ENCODE data around the gene FBXL15.
A peak's percentile ranks its signal among the peaks of the same experiment; 100 is the strongest.
"Not testable (repeated sequence)": the region's sequence is repeated elsewhere in the genome, so short reads cannot be mapped to it uniquely, and the experiment has no call there.

The FBXL15 gene

DNA sequence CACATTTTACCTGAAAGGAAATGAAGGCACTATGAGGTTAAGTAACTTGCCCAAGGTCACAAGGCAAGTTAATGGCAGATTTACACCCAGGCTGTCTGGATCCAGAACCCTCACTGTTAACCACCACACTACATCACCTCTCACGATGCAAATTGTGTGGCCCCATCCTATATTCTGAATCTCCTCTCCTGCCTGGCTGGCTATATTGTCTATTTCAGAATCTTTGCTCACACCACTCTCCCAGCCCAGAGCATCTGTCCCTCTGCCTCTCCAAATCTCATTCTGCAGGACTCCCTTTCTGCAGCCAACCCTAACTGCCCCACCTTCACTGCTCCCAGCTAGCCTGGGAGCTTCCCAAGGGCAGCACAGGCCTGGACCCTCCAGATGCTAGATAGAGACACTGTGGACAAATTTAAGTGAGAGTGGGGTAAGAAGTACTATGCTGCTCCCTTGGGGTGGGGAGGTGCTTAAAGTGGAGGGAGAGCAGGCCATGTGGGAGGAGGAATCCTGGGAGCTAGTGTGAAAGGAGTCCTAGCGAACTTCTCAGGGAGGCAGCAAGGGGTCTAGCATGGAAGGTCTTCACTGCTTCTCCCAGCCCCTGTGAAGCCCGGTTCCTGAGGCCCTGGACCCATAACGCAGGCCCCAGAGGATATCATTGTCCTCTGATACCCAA, 11.0 kb downstream of the FBXL15 start:
- peak; percentile 64 for DNase-seq

DNA sequence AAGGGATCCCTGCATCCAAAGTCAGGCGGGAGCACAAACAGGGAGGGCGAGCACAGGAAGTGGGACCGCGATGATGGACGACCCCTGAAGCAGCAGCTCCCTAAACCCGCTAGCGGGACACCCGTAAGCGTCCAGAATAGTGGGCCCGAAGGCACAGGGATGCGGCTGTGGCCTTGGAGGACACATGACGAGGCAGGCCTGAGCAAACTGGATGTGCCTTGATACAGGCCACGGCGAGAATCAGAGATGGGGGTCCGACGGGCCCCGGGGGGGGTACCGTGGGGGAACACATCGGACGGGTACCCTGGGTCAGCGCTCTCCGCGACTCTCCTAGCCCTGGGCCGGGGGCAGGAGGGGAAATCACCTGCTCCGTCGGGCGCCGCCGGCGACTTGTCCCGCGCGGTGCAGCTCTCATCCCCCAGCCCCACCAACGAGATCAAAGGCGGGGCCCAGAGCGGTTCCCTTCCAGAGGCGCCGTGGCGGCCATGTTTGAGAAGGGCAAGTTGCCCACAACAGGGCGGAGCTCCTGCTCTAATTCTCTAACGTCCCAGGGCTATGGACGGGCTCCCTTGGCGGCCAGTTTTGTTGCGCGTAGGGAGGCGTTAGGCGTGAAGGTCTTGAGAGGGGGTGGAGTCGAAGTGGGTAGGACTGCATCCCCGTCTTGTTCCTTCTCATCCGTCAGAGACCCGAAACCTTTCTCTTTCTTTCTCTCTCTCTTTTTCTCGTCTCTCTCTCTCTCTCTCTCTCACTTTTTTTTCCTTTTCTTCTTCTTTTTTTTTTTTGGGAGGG, 11.7 kb downstream of the FBXL15 start, which contains the start of gene CUEDC2:
CUEDC2 (minus strand) TSS at position 413 of the 789 bp plus-strand sequence. CDS start 7,386 bp downstream, outside the sequence.
- DNase-seq = peak; percentile 99

DNA sequence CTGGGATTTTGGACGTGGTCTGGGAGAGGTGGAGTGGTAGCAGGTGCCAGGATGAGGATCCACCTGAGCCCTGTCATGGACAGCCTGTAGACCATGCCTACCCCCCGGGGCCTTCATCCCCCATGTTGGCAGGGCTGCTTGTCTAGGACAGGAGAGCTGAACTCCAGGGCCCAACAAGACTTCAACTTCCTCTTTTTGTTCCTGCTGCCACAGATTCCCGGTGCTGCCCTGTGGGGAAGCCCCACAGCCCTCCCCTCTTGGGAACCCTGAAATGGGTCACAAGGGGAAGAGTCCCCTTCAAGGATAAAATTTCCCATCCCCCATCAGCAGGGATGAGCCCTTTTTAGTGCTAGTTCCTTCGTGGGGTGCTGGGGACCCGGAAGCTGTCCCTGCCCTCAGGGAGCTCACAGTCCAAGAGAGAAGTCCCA, 13.0 kb downstream of the FBXL15 start:
- DNase-seq = peak; percentile 74

DNA sequence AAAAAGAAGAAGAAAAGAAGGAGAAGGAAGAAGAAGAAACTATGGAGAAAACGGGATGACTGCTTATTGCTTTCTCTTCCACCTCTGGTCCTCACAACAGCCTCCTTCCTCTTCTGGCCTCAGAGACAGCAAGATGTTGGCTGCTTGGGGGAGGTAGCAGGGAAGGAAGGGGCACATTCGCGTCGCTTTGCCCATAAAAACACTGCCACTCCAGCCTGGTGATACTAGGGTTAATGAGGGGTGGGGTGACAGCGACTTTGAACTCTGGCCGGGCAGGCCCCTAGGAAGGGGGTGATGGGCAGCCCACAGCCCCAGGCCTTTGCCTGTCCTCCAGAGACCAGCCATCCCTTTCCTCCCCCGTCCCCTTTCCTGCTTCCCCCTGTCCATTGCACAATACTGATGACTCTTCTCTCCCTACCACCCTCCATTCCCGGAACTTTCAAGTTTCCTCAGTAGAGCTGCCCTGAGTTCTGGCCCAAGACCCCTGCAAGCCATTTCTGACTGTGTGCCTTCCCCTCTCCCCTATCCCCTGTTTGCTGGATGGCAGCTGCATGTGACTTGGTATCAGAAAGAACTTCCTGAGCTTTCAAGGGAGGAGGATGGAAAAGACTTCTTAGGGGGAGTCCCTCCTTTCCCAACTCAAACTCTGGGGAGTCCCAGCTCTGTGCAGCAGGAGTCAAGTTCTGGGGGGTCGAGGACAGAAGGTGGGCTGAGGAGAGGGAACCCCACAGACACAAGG, 13.9 kb downstream of the FBXL15 start:
- DNase-seq = no peak

DNA sequence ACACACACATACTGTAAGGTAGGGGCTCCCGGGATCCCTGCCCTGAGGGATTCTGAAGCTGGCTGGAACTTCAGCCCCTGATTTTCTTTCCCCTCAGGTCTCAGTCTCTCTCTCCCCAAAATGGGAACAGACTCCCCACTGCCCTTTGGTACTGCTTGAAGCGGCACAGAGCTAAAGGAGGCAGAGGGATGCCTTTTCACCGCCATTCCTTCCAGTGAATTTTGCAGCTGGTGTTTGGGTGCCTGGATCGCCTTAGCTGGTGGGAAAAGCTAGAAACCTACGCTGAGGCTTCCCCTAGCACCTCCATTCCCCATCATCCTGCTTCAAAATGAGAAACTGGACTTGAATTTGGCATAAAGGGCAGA, 14.5 kb downstream of the FBXL15 start:
- no peak for DNase-seq

DNA sequence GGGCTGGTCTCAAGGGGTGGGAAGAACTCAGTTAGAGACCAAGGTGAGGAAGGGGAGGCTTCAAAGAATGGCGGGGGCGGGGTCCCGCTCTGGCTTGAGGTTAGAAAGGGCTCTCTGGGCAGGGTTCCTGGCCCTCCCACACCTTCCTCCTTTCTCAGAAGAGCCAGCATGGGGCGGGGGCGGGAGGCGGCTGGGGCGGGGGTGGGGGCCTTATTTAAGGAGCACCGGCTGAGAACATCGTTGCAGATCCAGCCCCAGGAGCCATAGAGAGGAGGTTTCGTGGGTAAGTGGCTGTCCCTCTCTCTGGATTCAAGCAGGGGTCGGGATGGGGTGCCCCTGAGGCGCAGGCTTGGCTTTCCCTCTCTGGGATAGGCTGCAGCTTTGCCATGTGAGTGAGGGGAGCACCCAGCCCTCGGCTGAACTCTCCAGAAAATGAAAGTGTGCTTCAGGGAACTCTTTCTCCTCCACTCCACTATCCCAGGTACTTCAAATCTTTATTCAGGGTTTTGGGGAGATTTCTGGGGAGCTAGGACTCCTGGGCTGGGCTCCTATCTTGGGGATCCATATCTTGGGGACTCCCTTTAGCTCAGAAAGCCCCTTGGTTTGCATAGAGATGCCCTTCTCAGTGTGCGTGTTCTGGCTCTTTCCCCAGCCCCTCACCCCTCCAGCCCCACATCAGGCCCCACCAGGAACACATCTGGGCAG, 15.0 kb downstream of the FBXL15 start:
- DNase-seq = peak; percentile 86

DNA sequence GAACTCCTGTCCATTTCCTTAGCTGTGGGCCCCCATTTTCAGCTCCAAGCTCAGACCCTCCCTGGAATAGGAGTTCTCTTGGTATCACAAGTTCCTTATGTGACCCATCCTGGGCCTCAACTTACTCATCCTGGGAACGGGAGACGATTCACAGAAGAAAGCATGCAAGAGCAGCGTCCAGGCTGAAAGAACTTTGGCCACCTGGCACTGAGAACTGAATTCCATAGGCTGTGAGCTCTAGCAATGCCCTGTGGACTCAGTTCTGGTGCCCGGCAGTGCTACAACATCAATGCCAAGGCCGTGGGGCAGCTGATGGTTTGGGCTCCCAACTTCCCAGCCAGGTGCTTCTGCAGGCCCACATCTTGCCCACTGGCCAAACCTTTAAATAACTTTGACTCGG, 15.7 kb downstream of the FBXL15 start:
- DNase-seq = no peak

DNA sequence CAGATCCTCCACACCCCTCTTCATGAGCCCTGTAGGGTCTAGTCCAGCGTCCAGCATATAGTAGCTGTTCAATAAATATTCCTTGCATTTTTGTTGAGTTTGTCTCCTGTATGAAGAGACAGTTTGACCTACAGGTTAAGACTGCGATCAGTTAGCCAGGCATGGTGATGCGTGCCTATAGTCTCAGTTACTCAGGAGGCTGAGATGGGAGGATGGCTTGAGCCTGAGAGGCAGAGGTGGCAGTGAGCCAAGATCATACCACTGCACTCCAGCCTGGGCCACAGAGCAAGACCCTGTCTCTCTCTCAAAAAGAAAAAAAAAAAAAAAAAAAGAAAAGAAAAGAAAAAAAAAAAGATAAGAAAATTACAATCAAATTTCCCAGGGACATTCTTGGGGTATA, 16.9 kb downstream of the FBXL15 start:
- no peak for DNase-seq

DNA sequence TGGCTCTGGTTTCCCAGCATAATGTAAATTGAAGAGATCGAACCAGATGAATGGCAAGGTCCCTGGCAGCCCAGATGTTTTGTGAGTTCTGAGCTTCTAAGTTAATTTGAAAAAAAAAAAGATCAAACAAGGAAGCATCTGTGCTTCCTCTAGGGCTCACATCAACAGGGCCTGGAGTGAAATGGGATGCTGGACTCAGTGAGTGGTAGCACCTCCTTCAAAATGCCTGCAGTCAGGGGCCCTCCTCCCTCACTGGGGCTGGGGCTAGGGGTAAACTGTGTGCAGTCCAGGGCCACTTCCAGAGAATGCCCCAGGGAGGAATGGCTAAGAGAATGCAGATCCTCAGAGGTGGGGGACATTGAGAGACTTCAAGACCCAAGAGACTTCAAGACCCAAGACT, 17.7 kb downstream of the FBXL15 start:
- DNase-seq = no peak

DNA sequence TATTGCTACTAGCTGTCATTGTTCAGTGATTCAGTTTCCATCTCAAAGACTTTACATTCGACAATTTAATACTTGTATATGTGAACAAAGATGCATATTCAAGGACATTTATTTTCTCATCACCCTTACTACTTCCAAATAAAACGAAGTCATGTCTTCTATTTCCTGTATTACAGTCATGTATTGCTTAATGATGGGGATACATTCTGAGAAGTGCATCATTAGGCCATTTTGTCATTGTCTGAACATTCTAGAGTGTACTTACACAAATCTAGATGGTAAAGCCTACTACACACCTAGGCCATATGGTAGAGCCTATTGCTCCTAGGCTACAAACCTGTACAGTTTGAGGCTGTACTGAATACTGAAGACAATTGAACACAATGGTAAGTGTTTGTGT, 24.2 kb downstream of the FBXL15 start:
- DNase-seq = no peak

DNA sequence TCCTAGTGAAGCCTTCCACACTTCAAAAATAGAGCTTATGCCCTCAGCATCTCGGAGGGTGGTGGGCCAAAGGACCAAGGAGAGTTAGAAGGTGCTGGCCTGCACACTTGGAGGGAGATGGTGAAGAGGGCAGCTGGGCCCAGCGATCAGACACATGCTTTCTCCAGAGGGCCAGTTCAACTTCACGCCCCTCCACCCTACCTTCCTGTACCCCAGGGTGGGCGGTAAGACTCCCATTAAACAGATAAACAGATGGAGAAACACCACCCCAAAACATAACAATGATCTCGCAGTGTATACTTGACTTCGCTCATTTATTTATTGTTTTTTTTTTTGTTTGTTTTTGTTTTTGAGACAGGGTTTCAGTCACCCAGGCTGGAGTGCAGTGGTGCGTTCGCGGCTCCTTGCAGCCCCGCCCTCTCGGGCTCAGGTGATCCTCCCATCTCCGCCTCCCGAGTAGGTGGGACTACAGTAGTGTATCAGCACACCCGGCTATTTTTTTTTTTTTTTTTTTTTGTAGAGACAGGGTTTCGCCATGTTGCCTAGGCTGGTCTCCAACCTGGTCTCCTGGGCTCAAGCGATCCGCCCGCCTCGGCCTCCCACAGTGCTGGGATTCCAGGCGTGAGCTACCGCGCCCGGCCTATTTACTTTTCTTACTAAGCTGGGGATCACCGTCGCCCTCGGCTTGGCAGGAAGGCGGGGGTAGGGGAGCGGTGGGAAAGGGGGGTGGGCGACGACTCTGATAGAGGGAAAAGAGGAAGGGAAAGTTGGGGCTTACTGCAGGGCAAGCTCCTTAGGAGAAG, 28.9 kb downstream of the FBXL15 start:
- peak; percentile 95 for DNase-seq

DNA sequence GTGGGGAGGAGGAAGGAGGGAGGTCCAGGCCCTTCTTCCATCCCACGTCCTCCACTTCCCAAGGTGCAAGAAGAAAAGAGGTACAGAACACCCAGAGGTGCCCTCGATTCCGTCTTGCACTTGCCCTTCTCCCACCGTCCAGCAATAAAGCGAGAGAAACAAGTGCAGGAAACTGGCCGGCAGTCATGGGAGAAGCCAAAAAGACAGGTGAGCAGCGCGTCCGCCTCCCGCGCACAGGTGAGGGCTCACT, 29.4 kb downstream of the FBXL15 start:
- no peak for DNase-seq

DNA sequence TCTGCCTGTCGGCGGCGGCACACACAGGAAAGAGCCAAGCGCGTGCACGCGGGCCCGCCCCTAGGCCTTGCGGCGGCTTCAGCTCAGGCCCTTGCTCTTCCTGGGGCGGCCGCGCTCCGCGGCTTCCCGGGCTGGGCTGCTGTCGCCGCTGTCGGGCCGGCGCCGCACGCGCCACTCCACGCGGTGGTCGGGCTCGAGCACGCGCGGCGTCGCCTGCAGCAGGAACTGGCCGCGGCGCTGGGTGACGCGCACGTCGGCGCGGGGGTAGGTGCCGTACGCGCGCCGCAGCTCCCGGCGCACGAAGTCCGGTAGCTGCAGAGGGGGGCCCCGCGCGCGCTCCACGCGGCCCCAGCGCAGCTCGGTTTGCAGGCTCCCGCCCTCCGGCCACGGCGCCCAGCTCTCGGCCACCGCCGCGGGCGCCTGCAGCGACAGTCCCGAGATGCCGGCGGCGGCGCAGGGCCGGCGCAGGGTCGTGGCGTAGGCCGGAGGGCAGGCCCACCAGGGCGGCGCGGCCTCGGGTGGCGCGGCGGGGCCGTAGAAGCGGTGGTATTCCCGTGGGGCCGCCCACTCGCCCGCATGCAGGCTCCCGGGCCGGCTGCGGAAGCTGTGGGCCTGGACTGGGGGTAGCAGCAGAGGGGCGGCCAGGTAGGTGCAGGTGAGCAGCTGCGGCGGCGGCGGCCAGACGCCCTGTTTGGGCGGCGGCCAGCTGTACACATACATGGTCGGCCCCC, 29.9 kb downstream of the FBXL15 start:
- peak; percentile 96 for DNase-seq

DNA sequence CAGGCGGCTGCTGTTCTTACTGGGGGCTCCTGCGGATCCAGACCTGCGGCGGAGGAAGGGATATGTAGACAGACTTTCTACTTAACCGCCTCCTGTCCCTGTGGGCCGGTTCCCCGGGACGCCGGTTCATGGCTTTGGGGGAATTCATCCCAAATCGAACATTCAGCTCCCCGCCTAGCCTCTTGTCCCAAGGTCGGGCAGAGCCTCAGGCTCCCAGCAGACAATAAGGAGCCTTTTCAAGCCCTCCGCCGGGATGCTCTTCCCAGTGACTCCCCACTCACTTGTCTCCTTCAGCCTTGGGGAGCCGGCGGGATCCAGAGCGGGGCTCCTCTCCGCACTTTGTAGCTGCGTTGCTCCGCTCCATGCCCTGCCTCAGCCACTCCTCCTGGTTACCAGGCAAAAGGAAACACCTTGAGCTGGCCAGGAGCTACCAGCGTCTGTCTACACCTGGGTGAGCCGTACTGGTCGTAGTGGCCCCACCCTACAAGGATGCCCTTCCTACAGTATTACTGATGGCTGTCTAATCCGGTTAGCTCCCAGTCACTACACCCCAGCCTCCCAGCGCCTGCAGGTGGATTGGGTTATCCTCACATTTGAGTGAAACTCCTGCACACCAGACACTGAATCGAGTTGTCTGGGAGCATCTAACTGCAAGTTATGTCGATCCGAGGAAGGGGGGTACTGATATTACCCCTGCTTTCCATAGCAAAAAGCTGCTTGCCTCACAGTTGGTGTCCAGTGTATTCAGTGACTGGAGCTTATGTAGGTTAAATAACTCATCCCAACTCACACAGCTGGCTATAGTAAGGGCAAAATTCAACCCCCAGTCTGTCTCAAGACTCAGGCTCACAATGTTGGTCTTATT, 30.7 kb downstream of the FBXL15 start, which contains the start of gene C10orf95:
C10orf95 (minus strand) TSS at position 439 of the 865 bp plus-strand sequence. CDS start 450 bp downstream, outside the sequence.
- no peak for DNase-seq

DNA sequence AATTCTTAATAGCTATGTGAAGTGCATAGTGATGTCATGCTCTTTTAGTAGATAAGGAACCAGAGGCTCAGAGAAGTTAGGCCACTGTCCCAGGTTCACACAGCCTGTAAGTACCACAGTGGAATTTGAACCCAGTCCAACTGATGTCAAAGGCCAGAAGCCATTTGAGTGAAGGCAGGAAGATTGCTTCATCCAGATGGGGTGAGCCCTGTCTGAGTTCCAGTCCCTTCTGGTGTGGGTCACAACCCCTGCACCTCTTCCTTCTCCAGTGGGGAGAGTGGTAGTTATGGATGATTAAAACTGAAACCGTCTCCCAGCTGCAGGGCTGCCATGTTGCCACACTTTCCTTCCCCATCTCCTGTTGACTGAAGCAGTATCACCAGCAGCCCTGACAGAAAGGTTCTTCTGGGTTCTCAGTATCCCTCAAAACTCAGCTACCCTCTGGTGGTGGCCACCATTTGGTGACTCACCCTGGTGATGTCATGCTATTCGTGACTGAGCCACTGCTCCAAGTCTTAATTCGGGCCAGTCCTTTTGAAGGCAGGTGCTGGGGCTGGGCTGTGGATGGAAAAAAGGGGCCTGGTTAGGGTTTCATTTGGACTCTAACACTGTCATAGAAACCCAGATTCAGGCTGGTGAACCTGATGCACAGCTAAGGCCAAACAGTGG, 32.2 kb downstream of the FBXL15 start:
- peak; percentile 57 for DNase-seq

DNA sequence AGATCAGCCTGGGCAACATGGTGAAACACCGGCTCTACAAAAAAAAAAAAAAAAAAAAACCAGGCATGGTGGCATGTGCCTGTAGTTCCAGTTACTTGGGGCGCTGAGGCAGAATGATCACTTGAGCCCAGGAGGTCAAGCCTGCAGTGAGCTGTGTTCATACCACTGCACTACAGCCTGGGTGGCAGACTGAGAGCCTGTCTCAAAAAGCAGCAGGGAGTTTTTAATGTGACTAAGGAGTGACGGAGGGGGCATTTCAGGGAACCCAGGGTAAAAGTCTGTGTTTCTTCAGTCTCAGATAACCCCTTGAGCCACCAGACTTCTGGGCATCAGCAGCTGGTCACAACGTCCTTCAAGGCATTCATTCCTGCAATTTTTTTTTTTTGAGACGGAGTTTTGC, 32.9 kb downstream of the FBXL15 start:
- no peak for DNase-seq

DNA sequence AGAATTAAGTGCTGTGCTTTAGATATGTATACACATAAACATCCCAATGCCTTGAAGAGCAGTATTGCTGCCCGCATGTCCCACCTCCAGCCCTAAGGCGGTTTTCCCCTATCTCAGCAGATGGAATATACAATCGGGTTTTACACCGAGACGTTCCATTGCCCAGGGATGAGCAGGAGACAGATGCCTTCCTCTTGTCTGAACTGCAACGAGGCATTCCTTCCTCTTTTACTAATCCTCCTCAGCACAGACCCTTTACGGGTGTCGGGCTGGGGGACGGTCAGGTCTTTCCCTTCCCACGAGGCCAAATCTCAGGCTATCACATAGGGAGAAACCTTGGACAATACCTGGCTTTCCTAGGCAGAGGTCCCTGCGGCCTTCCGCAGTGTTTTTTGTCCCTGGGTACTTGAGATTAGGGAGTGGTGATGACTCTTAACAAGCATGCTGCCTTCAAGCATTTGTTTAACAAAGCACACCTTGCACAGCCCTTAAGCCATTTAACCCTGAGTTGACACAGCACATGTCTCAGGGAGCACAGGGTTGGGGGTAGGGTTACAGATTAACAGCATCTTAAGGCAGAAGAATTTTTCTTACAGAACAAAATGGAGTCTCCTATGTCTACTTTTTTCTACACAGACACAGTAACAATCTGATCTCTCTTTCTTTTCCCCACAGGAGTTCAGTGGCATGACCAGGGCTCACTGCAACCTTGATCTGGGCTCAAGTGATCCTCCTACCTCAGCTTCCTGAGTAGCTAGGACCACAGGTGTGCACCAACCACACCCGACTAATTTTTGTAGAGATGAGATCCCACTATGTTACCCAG, 34.2 kb downstream of the FBXL15 start:
- DNase-seq = not testable (repeated sequence)

DNA sequence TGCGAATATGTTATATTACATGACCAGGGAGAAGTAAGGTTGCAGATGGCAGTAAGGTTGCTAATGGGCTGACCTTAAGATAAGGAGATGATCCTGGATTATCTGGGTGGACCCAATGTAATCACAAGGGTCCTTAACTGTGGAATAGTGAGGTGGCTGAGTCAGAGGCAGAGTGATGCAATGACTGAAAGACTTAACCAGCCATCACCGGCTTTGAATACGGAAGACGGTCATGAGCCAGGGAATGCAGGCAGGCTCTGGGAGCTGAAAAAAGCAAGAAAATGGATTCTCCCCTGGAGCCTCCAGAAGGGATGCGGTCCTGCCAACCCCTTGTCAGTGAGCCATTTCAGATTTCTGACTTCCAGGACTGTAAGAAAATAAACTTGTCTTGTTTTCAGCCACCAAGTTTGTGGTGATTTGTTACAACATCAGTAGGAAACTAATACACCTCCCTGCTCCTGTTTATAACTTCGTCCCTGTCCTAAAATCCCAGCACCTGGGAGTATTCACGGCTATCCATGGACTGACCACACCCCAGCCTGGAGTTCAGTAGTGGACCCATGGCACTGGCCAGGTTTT, 35.3 kb downstream of the FBXL15 start:
- no peak for DNase-seq
